Caco-2 (cell line): ENCODE data around the gene SNX5. TPM values are rescaled to one million over a fixed set of nuclear protein-coding genes. Genes with fewer than 3 reads are reported as not detected.
A peak's percentile ranks its signal among the peaks of the same experiment; 100 is the strongest.

Source experiments
- BruUV-seq: library from RNA; stranded (reverse); fragments of 400-500 nt; replicated peaks from 2 replicates; lab custom pipeline; 2021; lab: Mats Ljungman, UMichigan
- CTCF ChIA-PET: fragments of 300-600 bp; sonication (Branson Sonifier 250); formaldehyde crosslinking; loops from one replicate; lab custom pipeline; 2022; ENCODE audit warnings: antibody characterized with exemption; lab: Charles Lee
- POLR2A ChIA-PET: fragments of 300-600 bp; sonication (Branson Sonifier 250); formaldehyde crosslinking; loops from one replicate; lab custom pipeline; 2022; ENCODE audit warnings: antibody characterized with exemption; lab: Charles Lee
- DNase-seq, 2 experiments: peaks; one replicate each; pipeline versions ENCODE4 v3.0.0 to v3.0.0-alpha.2; 2020 to 2022
- H3K27me3 ChIP-seq: replicated peaks from 2 replicates; pipeline ENCODE4 v1.6.0; 2011; ENCODE audit warnings: low read length; ENCODE audit not compliant: control insufficient read depth, insufficient read depth
- H3K36me3 ChIP-seq: 2 replicates; pipeline ENCODE4 v1.5.1; 2011; ENCODE audit warnings: low read length; ENCODE audit not compliant: control insufficient read depth, insufficient read depth
- H3K4me1 ChIP-seq: fragments of 250-450 bp; sonication (Bioruptor Pico); 2 replicates; pipeline ENCODE4 v1.5.1; 2020; ENCODE audit warnings: mild to moderate bottlenecking
- H3K4me3 ChIP-seq: 2 replicates; pipeline ENCODE4 v1.5.1; 2011; ENCODE audit warnings: low read depth, mild to moderate bottlenecking, control low read depth, low read length
- H3K9me3 ChIP-seq: fragments of 250-450 bp; sonication (Bioruptor Pico); 2 replicates; pipeline ENCODE4 v1.5.1; 2020; ENCODE audit warnings: mild to moderate bottlenecking, moderate library complexity
- H3K27ac Mint-ChIP-seq: one replicate; pipeline ENCODE4 v1.8.0; 2022; ENCODE audit warnings: mixed read lengths; ENCODE audit not compliant: unreplicated experiment
- H3K27me3 Mint-ChIP-seq: one replicate; pipeline ENCODE4 v1.8.0; 2022; ENCODE audit warnings: mixed read lengths; ENCODE audit not compliant: insufficient read depth, unreplicated experiment
- H3K36me3 Mint-ChIP-seq: one replicate; pipeline ENCODE4 v1.8.0; 2022; ENCODE audit warnings: mild to moderate bottlenecking, mixed read lengths; ENCODE audit not compliant: insufficient read depth, unreplicated experiment
- H3K4me1 Mint-ChIP-seq: one replicate; pipeline ENCODE4 v1.8.0; 2022; ENCODE audit warnings: low read depth, mixed read lengths; ENCODE audit not compliant: unreplicated experiment
- H3K4me3 Mint-ChIP-seq: one replicate; pipeline ENCODE4 v1.8.0; 2022; ENCODE audit warnings: mild to moderate bottlenecking, moderate library complexity, mixed read lengths; ENCODE audit not compliant: unreplicated experiment
- H3K9me3 Mint-ChIP-seq: one replicate; pipeline ENCODE4 v1.8.0; 2022; ENCODE audit warnings: mixed read lengths; ENCODE audit not compliant: unreplicated experiment
- intact Hi-C: fragments of 100-400 bp; cut with micrococcal nuclease; formaldehyde crosslinking; loops from one replicate; pipeline ENCODE4 v1.10.0; 2022; ENCODE audit not compliant: unreplicated experiment
- total RNA-seq: library from RNA; stranded (reverse); gene quantifications from 2 replicates; pipeline ENCODE4 v1.2.3, GENCODE V29; 2022
- TF ChIP-seq, protein P1 (sequence below), 2 experiments: fragments of 200-600 bp in 1 of 2; IDR thresholded peaks; 1 replicate in 1 of 2; 2 replicates in 1 of 2; pipeline versions ENCODE4 v1.5.1 to v1.8.0; 2011 to 2022; ENCODE audit warnings: antibody characterized with exemption in 1 of 2, control low read depth in 1 of 2, inconsistent platforms in 1 of 2, low read depth in 1 of 2, low read length in 1 of 2, mild to moderate bottlenecking in 1 of 2, moderate library complexity in 1 of 2; ENCODE audit not compliant: insufficient read depth in 1 of 2, severe bottlenecking in 1 of 2, unreplicated experiment in 1 of 2

Gene SNX5
- total RNA-seq, 1 experiment from 2014 or later, result 299 TPM

DNA sequence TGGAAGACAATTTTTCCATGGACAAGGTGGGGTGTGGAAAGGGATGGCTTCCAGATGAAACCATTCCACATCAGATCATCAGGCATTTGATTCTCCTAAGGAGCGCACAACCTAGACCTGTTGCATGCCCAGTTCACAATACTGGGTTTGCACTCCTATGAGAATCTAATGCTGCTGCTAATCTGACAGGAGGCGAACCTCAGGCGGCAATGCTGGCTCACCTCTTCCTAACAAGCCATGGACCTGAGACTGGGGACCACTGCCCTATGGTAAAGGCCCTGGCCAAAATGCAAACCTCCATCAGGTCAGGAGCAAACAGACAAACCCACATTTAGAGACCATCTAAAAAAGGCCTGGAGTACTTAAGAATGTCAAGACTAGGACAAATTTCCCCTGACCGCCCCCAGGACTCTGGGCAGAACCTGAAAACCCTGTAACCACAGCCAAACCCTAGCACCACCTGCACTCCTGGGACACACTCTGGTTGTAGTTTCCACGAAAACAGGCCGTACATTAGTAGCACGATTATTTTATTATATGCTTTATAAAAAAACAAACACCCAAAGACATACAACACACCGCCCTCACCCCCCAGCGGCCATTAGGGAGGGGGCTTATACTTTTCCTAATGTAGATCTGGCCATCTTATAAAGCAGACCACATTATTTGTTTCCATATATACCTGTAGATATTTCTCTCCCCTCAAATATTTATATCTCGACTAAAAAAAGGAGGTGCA is 27.3 kb downstream of the SNX5 start:
- no peak for DNase-seq
- no peaks in the 10 kb centered on the region for H3K9me3 Mint-ChIP-seq
- H3K27me3 Mint-ChIP-seq, result no peaks in the 10 kb centered on the region
- H3K4me1 Mint-ChIP-seq, result no peaks in the 10 kb centered on the region
- TF ChIP-seq, protein P1, sequence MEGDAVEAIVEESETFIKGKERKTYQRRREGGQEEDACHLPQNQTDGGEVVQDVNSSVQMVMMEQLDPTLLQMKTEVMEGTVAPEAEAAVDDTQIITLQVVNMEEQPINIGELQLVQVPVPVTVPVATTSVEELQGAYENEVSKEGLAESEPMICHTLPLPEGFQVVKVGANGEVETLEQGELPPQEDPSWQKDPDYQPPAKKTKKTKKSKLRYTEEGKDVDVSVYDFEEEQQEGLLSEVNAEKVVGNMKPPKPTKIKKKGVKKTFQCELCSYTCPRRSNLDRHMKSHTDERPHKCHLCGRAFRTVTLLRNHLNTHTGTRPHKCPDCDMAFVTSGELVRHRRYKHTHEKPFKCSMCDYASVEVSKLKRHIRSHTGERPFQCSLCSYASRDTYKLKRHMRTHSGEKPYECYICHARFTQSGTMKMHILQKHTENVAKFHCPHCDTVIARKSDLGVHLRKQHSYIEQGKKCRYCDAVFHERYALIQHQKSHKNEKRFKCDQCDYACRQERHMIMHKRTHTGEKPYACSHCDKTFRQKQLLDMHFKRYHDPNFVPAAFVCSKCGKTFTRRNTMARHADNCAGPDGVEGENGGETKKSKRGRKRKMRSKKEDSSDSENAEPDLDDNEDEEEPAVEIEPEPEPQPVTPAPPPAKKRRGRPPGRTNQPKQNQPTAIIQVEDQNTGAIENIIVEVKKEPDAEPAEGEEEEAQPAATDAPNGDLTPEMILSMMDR (IDR thresholded peaks at IDR 0.05; ENCODE audit: insufficient read depth in 1 of 2, low read depth in 1 of 2, low read length in 1 of 2, severe bottlenecking in 1 of 2, unreplicated experiment in 1 of 2), result no peak
- no peaks in the 10 kb centered on the region for H3K9me3 ChIP-seq
- CTCF ChIA-PET, result no interaction called here
- no peak overlapping the region for H3K27ac Mint-ChIP-seq
- no peak overlapping the region for H3K4me3 Mint-ChIP-seq
- no TSS peak for BruUV-seq
- POLR2A ChIA-PET, result no interaction called here
- peaks cover 14% of the 10 kb centered on the region for H3K36me3 ChIP-seq
- H3K36me3 Mint-ChIP-seq, result peaks cover 87% of the 10 kb centered on the region
- no peaks in the 10 kb centered on the region for H3K4me1 ChIP-seq
- no peaks in the 10 kb centered on the region for H3K27me3 ChIP-seq
- intact Hi-C loops, result loop anchor here (5.0 kb wide), 1 partner anchor 56 kb away; no protein-coding TSS in a partner anchor
- no peak overlapping the region for H3K4me3 ChIP-seq

DNA sequence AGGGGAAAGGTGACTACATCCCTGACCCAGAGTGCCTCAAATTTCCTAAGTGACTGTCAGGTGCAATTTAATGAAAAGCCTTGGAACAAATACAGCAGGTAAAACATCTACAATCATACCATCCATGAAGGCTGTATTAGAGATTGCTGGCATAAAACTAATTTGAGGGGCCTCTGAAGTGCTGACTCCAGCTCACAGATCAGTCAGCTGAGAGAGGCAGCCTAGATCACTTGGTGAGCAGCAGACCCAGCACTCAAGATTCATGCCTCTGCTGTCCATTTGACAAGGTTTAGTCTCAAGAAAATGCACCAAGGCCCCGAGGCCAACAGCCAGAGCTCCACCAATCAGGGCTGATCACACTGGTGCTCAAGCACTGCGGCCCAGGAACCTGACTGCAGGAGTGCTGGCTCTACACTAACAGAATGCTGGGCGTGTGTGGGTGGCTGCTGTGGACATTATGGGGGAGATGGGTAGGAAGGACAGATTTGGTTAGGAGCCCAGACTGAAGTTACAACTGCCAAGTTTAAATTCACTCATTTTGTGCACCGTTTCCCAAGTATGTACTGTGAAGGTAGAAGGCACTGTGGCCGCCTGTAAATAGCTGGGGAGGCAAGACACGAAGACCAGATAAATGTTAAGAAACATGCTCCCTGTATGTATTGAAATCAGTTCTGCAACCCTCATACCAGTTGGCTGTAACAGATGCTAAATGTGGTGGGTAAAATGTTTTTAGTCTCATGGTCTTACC is 28.2 kb downstream of the SNX5 start:
- Histone ChIP-seq H3K36me3 (peaks cover 10% of the 10 kb centered on the region), H3K9me3 (no peaks in the 10 kb centered on the region), H3K4me1 (no peaks in the 10 kb centered on the region), H3K4me3 (no peak overlapping the region), H3K27me3 (no peaks in the 10 kb centered on the region)
- peak overlapping the region; percentile 66 for H3K27ac Mint-ChIP-seq
- TF ChIP-seq, protein P1 (IDR thresholded peaks at IDR 0.05; ENCODE audit: insufficient read depth in 1 of 2, low read depth in 1 of 2, low read length in 1 of 2, severe bottlenecking in 1 of 2, unreplicated experiment in 1 of 2), result no peak
- CTCF ChIA-PET, result no interaction called here
- POLR2A ChIA-PET, result no interaction called here
- intact Hi-C loops, result loop anchor here (5.0 kb wide), 1 partner anchor 57 kb away; no protein-coding TSS in a partner anchor
- H3K27me3 Mint-ChIP-seq, result no peaks in the 10 kb centered on the region
- H3K9me3 Mint-ChIP-seq, result no peaks in the 10 kb centered on the region
- no TSS peak for BruUV-seq
- no peak for DNase-seq
- no peak overlapping the region for H3K4me3 Mint-ChIP-seq
- H3K36me3 Mint-ChIP-seq, result peaks cover 79% of the 10 kb centered on the region
- no peaks in the 10 kb centered on the region for H3K4me1 Mint-ChIP-seq

DNA sequence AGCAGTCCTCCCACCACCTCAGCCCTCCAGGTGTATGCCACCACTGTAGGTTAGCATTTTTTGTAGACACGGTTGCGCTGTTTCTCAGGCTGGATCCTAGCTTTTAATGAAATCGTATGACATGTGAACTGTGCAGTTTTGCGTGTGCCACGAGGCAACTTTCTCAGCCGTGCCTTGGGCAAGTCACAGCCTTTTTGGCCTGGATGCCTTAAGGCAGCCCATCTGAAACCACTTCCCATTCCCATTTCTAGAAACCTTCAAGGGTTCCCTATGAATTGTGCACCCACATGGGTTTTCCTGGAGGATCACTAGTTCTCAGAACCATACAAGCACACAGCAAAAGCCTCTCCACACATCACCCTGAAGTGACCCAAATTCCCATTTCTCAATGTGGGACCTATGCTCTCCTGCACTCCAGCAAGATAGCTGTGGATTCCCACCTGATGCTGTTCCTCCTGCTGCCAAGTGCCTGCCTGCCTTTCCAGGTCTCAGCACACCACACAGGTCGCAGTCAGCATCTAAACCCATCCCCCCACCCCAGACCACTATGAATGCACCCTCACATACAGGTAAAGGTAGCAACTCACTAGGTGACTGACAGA is 28.9 kb downstream of the SNX5 start:
- no peaks in the 10 kb centered on the region for H3K4me1 Mint-ChIP-seq
- H3K4me3 ChIP-seq, result no peak overlapping the region
- ChIA-PET POLR2A (interaction anchor here (0.6 to 1.4 kb wide), 2 partner anchors 49 to 257 kb away, joined by 4 to 12 read pairs; partner anchors contain the start of gene RRBP1), CTCF (interaction anchor here (0.5 to 2.4 kb wide), 13 partner anchors 11 to 434 kb away, joined by 3 to 26 read pairs (median 5); partner anchors contain the start of gene RRBP1)
- H3K27me3 Mint-ChIP-seq, result no peaks in the 10 kb centered on the region
- H3K9me3 Mint-ChIP-seq, result no peaks in the 10 kb centered on the region
- BruUV-seq, result TSS peak; percentile 2
- H3K4me3 Mint-ChIP-seq, result no peak overlapping the region
- peaks cover 10% of the 10 kb centered on the region for H3K36me3 ChIP-seq
- no peaks in the 10 kb centered on the region for H3K4me1 ChIP-seq
- no peak for DNase-seq
- no peaks in the 10 kb centered on the region for H3K27me3 ChIP-seq
- no peaks in the 10 kb centered on the region for H3K9me3 ChIP-seq
- peaks cover 76% of the 10 kb centered on the region for H3K36me3 Mint-ChIP-seq
- TF ChIP-seq, protein P1 (IDR thresholded peaks at IDR 0.05; ENCODE audit: insufficient read depth in 1 of 2, low read depth in 1 of 2, low read length in 1 of 2, severe bottlenecking in 1 of 2, unreplicated experiment in 1 of 2), result no peak
- H3K27ac Mint-ChIP-seq, result peak overlapping the region; percentile 66
- intact Hi-C loops, result loop anchor here (5.0 to 10.0 kb wide), 3 partner anchors 42 to 405 kb away; partner anchors contain the start of gene BFSP1
